K562 (cell line): ENCODE results near the gene BSPH1. TPM values are rescaled to one million over a fixed set of nuclear protein-coding genes. Genes with fewer than 3 reads are reported as not detected.

Source experiments
- CBX3 ChIP-seq, 2 experiments: IDR thresholded peaks; 1 replicate in 1 of 2; 2 replicates in 1 of 2; pipeline ENCODE4 v1.6.1; 2012; ENCODE audit warnings: inconsistent platforms in 2 of 2, low read length in 2 of 2, borderline replicate concordance in 1 of 2, control low read depth in 1 of 2
- CXXC5 ChIP-seq: fragments of 250-450 bp; sonication (Bioruptor Pico); IDR thresholded peaks from 2 replicates; pipeline ENCODE4 v1.8.0; 2022; ENCODE audit warnings: inconsistent platforms, mild to moderate bottlenecking, moderate library complexity
- ELF4 ChIP-seq: fragments of 450-650 bp; formaldehyde crosslinking; IDR thresholded peaks from 2 replicates; pipeline ENCODE4 v1.4.0; 2022; ENCODE audit warnings: missing genetic modification characterization
- FOS ChIP-seq: IDR thresholded peaks from 3 replicates; pipeline ENCODE4 v1.6.1; 2011; ENCODE audit not compliant: insufficient read length; ENCODE audit errors: extremely low read depth
- L3MBTL2 ChIP-seq: fragments of 450-650 bp; IDR thresholded peaks from 2 replicates; pipeline ENCODE4 v1.6.1; 2016; ENCODE audit warnings: mild to moderate bottlenecking, moderate library complexity
- LARP7 ChIP-seq: fragments of 450-650 bp; IDR thresholded peaks from 2 replicates; pipeline ENCODE4 v1.6.1; 2016
- MCM2 ChIP-seq: fragments of 450-650 bp; IDR thresholded peaks from 2 replicates; pipeline ENCODE4 v1.6.1; 2017; ENCODE audit warnings: low read depth, mild to moderate bottlenecking
- NFYB ChIP-seq: IDR thresholded peaks from 2 replicates; pipeline ENCODE4 v1.6.1; 2011; ENCODE audit warnings: mild to moderate bottlenecking, moderate library complexity; ENCODE audit not compliant: insufficient read length; ENCODE audit errors: extremely low read depth
- NRF1 ChIP-seq, 2 experiments: fragments of 450-650 bp; IDR thresholded peaks in 1 of 2; conservative IDR thresholded peaks in 1 of 2; 2 replicates each; pipeline ENCODE4 v1.6.1; 2014; ENCODE audit warnings: mild to moderate bottlenecking in 2 of 2
- PTBP1 ChIP-seq: fragments of 200-400 bp; formaldehyde crosslinking; IDR thresholded peaks from 2 replicates; pipeline ENCODE4 v1.6.1; 2017; ENCODE audit warnings: low read depth, low read length
- SAFB ChIP-seq: fragments of 200-400 bp; formaldehyde crosslinking; IDR thresholded peaks from 2 replicates; pipeline ENCODE4 v1.6.1; 2017; ENCODE audit warnings: low read depth, low read length, borderline replicate concordance
- ZNF165 ChIP-seq: fragments of 250-450 bp; sonication (Bioruptor Pico); IDR thresholded peaks from 2 replicates; pipeline ENCODE4 v1.4.0; 2020; ENCODE audit warnings: borderline replicate concordance
- ZNF282 ChIP-seq: sonication (generic); formaldehyde crosslinking; IDR thresholded peaks from 2 replicates; pipeline ENCODE4 v1.8.1; 2023; ENCODE audit warnings: missing genetic modification reagents
- ZNF830 ChIP-seq: fragments of 250-450 bp; sonication (Bioruptor Pico); IDR thresholded peaks from 2 replicates; pipeline ENCODE4 v1.5.0; 2021; ENCODE audit warnings: mild to moderate bottlenecking
- polyA plus RNA-seq, 8 experiments: library from polyadenylated mRNA; depleted of rRNA in 4 of 8; stranded (reverse) in 5 of 8; unstranded in 3 of 8; fragments of >200 nt; fragmentation: Nextera tagmentation in 2 of 8; fragmentation: Illumina TruSeq in 1 of 8; extraction: Ambion mirVana in 2 of 8; extraction: Trizol in 1 of 8; gene quantifications; 2 replicates each; pipeline versions ENCODE4 v1.2.1 to v1.2.3, GENCODE V29; 2011 to 2014; ENCODE audit warnings: inconsistent platforms in 1 of 8, missing spikeins in 1 of 8
- total RNA-seq, 7 experiments: library from RNA; depleted of rRNA in 6 of 7; stranded (reverse); fragments of >200 nt in 6 of 7; fragmentation: Illumina TruSeq in 2 of 7; extraction: Trizol in 2 of 7; gene quantifications; 2 replicates each; pipeline versions ENCODE4 v1.2.1 to v1.2.3, GENCODE V29; 2011 to 2021; ENCODE audit warnings: low replicate concordance in 1 of 7
- TF ChIP-seq, protein P1 (sequence below): fragments of 250-450 bp; sonication (Bioruptor Pico); IDR thresholded peaks from 2 replicates; pipeline ENCODE4 v1.9.0; 2021; ENCODE audit warnings: mild to moderate bottlenecking, inconsistent platforms
- TF ChIP-seq, protein P2 (sequence below): fragments of 250-450 bp; sonication (Bioruptor Pico); IDR thresholded peaks from 2 replicates; pipeline ENCODE4 v1.8.0; 2022; ENCODE audit warnings: moderate library complexity, mild to moderate bottlenecking, inconsistent platforms
- TF ChIP-seq, protein P3 (sequence below), 2 experiments: fragments of 450-650 bp in 1 of 2; IDR thresholded peaks; 2 replicates each; pipeline ENCODE4 v1.6.1; 2011 to 2017; ENCODE audit warnings: low read depth in 2 of 2, antibody characterized with exemption in 1 of 2, borderline replicate concordance in 1 of 2, low read length in 1 of 2, mild to moderate bottlenecking in 1 of 2, mixed read lengths in 1 of 2; ENCODE audit not compliant: control insufficient read depth in 1 of 2
- TF ChIP-seq, protein P4 (sequence below): fragments of 450-650 bp; IDR thresholded peaks from 2 replicates; pipeline ENCODE4 v1.6.1; 2016; ENCODE audit warnings: antibody characterized with exemption

The BSPH1 gene
- total and polyA plus RNA-seq, 9 of the 15 experiments (the other 6 are each of a cell fraction or from before 2014, with no cell fraction given), result not detected

DNA sequence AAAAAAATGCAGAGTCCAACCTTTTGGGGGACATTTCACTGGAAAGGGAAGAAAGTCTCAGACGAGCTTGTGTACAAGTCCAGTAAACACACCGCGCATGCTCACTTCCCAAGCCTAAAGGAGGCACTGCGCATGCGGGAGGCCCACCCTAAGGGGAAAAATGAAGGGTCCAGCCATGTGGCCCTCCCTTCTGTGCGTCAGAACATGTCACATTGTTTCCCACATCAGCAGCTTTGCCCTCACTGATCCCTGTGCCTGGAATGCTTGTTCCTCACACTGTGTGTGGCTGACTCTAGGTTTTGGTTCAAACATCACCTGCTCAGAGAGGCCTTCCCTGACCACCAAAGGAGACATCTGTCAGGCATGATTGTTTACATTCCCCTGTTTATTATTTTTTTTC is 6.8 kb upstream of the BSPH1 start (continued):
- TF ChIP-seq MCM2 (no peak), ZNF165 (CRISPR knock-in tag) (no peak), CBX3 (IDR thresholded peaks at IDR 0.05; ENCODE audit: borderline replicate concordance in 1 of 2, low read length in 2 of 2) (no peak), L3MBTL2 (peak; percentile 42; the same call in 1 of the 2 replicates), NFYB (no peak), ELF4 (no peak), FOS (no peak), CXXC5 (CRISPR knock-in tag) (0 out of 2 replicates have a peak, but pooled peaks have one; percentile 2), ZNF830 (no peak), SAFB (no peak), PTBP1 (no peak), ZNF282 (CRISPR knock-in tag) (no peak), LARP7 (no peak), NRF1 (conservative IDR thresholded peaks at IDR 0.05 in 1 of 2, IDR thresholded peaks at IDR 0.05 in 1 of 2) (peak; percentile 91 to 92)
- TF ChIP-seq, protein P1, sequence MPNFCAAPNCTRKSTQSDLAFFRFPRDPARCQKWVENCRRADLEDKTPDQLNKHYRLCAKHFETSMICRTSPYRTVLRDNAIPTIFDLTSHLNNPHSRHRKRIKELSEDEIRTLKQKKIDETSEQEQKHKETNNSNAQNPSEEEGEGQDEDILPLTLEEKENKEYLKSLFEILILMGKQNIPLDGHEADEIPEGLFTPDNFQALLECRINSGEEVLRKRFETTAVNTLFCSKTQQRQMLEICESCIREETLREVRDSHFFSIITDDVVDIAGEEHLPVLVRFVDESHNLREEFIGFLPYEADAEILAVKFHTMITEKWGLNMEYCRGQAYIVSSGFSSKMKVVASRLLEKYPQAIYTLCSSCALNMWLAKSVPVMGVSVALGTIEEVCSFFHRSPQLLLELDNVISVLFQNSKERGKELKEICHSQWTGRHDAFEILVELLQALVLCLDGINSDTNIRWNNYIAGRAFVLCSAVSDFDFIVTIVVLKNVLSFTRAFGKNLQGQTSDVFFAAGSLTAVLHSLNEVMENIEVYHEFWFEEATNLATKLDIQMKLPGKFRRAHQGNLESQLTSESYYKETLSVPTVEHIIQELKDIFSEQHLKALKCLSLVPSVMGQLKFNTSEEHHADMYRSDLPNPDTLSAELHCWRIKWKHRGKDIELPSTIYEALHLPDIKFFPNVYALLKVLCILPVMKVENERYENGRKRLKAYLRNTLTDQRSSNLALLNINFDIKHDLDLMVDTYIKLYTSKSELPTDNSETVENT (CRISPR knock-in tag), result no peak
- TF ChIP-seq, protein P2, sequence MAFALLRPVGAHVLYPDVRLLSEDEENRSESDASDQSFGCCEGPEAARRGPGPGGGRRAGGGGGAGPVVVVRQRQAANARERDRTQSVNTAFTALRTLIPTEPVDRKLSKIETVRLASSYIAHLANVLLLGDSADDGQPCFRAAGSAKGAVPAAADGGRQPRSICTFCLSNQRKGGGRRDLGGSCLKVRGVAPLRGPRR (CRISPR knock-in tag), result no peak
- TF ChIP-seq, protein P3, sequence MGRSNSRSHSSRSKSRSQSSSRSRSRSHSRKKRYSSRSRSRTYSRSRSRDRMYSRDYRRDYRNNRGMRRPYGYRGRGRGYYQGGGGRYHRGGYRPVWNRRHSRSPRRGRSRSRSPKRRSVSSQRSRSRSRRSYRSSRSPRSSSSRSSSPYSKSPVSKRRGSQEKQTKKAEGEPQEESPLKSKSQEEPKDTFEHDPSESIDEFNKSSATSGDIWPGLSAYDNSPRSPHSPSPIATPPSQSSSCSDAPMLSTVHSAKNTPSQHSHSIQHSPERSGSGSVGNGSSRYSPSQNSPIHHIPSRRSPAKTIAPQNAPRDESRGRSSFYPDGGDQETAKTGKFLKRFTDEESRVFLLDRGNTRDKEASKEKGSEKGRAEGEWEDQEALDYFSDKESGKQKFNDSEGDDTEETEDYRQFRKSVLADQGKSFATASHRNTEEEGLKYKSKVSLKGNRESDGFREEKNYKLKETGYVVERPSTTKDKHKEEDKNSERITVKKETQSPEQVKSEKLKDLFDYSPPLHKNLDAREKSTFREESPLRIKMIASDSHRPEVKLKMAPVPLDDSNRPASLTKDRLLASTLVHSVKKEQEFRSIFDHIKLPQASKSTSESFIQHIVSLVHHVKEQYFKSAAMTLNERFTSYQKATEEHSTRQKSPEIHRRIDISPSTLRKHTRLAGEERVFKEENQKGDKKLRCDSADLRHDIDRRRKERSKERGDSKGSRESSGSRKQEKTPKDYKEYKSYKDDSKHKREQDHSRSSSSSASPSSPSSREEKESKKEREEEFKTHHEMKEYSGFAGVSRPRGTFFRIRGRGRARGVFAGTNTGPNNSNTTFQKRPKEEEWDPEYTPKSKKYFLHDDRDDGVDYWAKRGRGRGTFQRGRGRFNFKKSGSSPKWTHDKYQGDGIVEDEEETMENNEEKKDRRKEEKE (IDR thresholded peaks at IDR 0.05; ENCODE audit: borderline replicate concordance in 1 of 2, control insufficient read depth in 1 of 2, low read depth in 2 of 2, low read length in 1 of 2), result no peak
- TF ChIP-seq, protein P4, sequence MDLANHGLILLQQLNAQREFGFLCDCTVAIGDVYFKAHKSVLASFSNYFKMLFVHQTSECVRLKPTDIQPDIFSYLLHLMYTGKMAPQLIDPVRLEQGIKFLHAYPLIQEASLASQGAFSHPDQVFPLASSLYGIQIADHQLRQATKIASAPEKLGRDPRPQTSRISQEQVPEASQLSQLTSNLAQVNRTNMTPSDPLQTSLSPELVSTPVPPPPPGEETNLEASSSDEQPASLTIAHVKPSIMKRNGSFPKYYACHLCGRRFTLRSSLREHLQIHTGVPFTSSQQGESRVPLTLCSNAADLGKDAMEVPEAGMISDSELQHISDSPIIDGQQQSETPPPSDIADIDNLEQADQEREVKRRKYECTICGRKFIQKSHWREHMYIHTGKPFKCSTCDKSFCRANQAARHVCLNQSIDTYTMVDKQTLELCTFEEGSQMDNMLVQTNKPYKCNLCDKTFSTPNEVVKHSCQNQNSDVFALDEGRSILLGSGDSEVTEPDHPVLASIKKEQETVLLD, result 0 out of 2 replicates have a peak, but pooled peaks have one; percentile 19
